Osteoblast (primary cell): ENCODE measurements around the gene CEBPG. TPM values are rescaled to one million over a fixed set of nuclear protein-coding genes. Genes with fewer than 3 reads are reported as not detected.

ENCODE experiments used
- DNase-seq: peaks from one replicate; pipeline ENCODE4 v3.0.0; 2011; ENCODE audit warnings: low spot score, mixed read lengths; ENCODE audit not compliant: insufficient read length; ENCODE audit errors: missing footprints
- H2AFZ ChIP-seq: 2 replicates; pipeline ENCODE4 v1.6.0; 2011; ENCODE audit warnings: mild to moderate bottlenecking, low read length
- H3K27ac ChIP-seq: 2 replicates; pipeline ENCODE4 v1.5.1; 2011; ENCODE audit warnings: mild to moderate bottlenecking, low read depth, low read length, moderate library complexity
- H3K27me3 ChIP-seq: 2 replicates; pipeline ENCODE4 v1.6.0; 2012; ENCODE audit warnings: mild to moderate bottlenecking, control low read depth, inconsistent platforms, low read length, moderate library complexity; ENCODE audit not compliant: insufficient read depth
- H3K36me3 ChIP-seq: 2 replicates; pipeline ENCODE4 v1.5.1; 2011; ENCODE audit warnings: mild to moderate bottlenecking, low read length, control low read depth, moderate library complexity; ENCODE audit not compliant: insufficient read depth
- H3K4me1 ChIP-seq: 2 replicates; pipeline ENCODE4 v1.5.1; 2011; ENCODE audit warnings: mild to moderate bottlenecking, low read length, control low read depth, moderate library complexity; ENCODE audit not compliant: insufficient read depth
- H3K4me2 ChIP-seq: 2 replicates; pipeline ENCODE4 v1.6.0; 2011; ENCODE audit warnings: mild to moderate bottlenecking, low read length; ENCODE audit not compliant: insufficient read depth
- H3K4me3 ChIP-seq: fragments of 200-600 bp; sonication (generic); 3 replicates; pipeline ENCODE4 v1.5.1; 2012; ENCODE audit warnings: mild to moderate bottlenecking, low read length, inconsistent platforms; ENCODE audit not compliant: insufficient read depth
- H3K79me2 ChIP-seq: 2 replicates; pipeline ENCODE4 v1.6.0; 2012; ENCODE audit warnings: mild to moderate bottlenecking, low read length, control low read depth, inconsistent platforms; ENCODE audit not compliant: insufficient read depth
- H3K9me3 ChIP-seq: 2 replicates; pipeline ENCODE4 v1.5.1; 2011; ENCODE audit warnings: low read depth, low read length, control low read depth
- H4K20me1 ChIP-seq: 2 replicates; pipeline ENCODE4 v1.6.0; 2012; ENCODE audit warnings: mild to moderate bottlenecking, low read length, control low read depth; ENCODE audit not compliant: insufficient read depth
- total RNA-seq: library from RNA; depleted of rRNA; stranded (reverse); fragments of >200 nt; gene quantifications from 2 replicates; pipeline ENCODE4 v1.2.3, GENCODE V29; 2012
- TF ChIP-seq, protein P1 (sequence below): IDR thresholded peaks from 2 replicates; pipeline ENCODE4 v1.5.1; 2011; ENCODE audit warnings: mild to moderate bottlenecking, low read depth, low read length, moderate library complexity; ENCODE audit errors: extremely low read depth

The CEBPG gene
- total RNA-seq, 1 donor, result 35.5 TPM

- Histone ChIP-seq H3K4me1 (peaks cover 6% of the 10 kb centered on the region), H3K79me2 (no peaks in the 10 kb centered on the region), H3K36me3 (no peaks in the 10 kb centered on the region), H3K9me3 (no peaks in the 10 kb centered on the region), H2AFZ (no peak overlapping the region), H3K4me2 (no peak overlapping the region), H4K20me1 (peaks cover 15% of the 10 kb centered on the region), H3K4me3 (no peak overlapping the region), H3K27ac (no peak overlapping the region), H3K27me3 (no peaks in the 10 kb centered on the region)
- peak; percentile 66 for DNase-seq
- TF ChIP-seq, protein P1, sequence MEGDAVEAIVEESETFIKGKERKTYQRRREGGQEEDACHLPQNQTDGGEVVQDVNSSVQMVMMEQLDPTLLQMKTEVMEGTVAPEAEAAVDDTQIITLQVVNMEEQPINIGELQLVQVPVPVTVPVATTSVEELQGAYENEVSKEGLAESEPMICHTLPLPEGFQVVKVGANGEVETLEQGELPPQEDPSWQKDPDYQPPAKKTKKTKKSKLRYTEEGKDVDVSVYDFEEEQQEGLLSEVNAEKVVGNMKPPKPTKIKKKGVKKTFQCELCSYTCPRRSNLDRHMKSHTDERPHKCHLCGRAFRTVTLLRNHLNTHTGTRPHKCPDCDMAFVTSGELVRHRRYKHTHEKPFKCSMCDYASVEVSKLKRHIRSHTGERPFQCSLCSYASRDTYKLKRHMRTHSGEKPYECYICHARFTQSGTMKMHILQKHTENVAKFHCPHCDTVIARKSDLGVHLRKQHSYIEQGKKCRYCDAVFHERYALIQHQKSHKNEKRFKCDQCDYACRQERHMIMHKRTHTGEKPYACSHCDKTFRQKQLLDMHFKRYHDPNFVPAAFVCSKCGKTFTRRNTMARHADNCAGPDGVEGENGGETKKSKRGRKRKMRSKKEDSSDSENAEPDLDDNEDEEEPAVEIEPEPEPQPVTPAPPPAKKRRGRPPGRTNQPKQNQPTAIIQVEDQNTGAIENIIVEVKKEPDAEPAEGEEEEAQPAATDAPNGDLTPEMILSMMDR, result no peak
These were observed 41.4 kb downstream of the CEBPG start for GRCh38 chr19:33414667-33415605.

GRCh38 chr19:33416307-33417215, 43.1 kb downstream of the CEBPG start:
- Histone ChIP-seq H4K20me1 (peaks cover 15% of the 10 kb centered on the region), H3K79me2 (no peaks in the 10 kb centered on the region), H2AFZ (no peak overlapping the region), H3K4me3 (peak overlapping the region; percentile 36), H3K36me3 (no peaks in the 10 kb centered on the region), H3K4me1 (peaks cover 6% of the 10 kb centered on the region), H3K27me3 (no peaks in the 10 kb centered on the region), H3K4me2 (peak overlapping the region; percentile 60), H3K9me3 (no peaks in the 10 kb centered on the region), H3K27ac (no peak overlapping the region)
- DNase-seq, result peak; percentile 97
- TF ChIP-seq, protein P1, result peak; percentile 78

- Histone ChIP-seq H3K27me3 (no peaks in the 10 kb centered on the region), H3K27ac (no peak overlapping the region), H2AFZ (no peak overlapping the region), H4K20me1 (peaks cover 15% of the 10 kb centered on the region), H3K9me3 (no peaks in the 10 kb centered on the region), H3K4me1 (peaks cover 6% of the 10 kb centered on the region), H3K4me2 (no peak overlapping the region), H3K79me2 (no peaks in the 10 kb centered on the region), H3K36me3 (no peaks in the 10 kb centered on the region), H3K4me3 (no peak overlapping the region)
- TF ChIP-seq, protein P1, result no peak
- DNase-seq, result peak; percentile 54
These were observed 44.2 kb downstream of the CEBPG start for GRCh38 chr19:33417751-33418150.
